ENCODE results near the gene SLC25A41. TPM values are rescaled to one million over a fixed set of nuclear protein-coding genes. Genes with fewer than 3 reads are reported as not detected.

The SLC25A41 gene
- total and polyA plus RNA-seq, 2 of the 8 experiments (the other 6 are each of a cell fraction or from before 2014, with no cell fraction given): 0.50 TPM; not detected in 1

GRCh38 chr19:6418562-6418932, 15.0 kb downstream of the SLC25A41 start:
- Histone ChIP-seq H4K20me1 (replicated peaks in 1 of 2; ENCODE audit: control insufficient read depth in 1 of 2, insufficient read depth in 2 of 2, low read length in 2 of 2) (peaks cover 50 to 73% of the 10 kb centered on the region in 2 experiments), H3K27me3 (replicated peaks in 1 of 4; ENCODE audit: control insufficient read depth in 3 of 4, extremely low read depth in 1 of 4, insufficient read depth in 3 of 4, low read length in 3 of 4) (no peaks in the 10 kb centered on the region), H2BK15ac (ENCODE audit: low read length) (no peak overlapping the region), H3K14ac (ENCODE audit: insufficient read length) (no peak overlapping the region), H3K9me3 (ENCODE audit: insufficient read depth in 2 of 2, low read depth in 1 of 2, low read length in 1 of 2) (no peaks in the 10 kb centered on the region), H4K91ac (replicated peaks; ENCODE audit: insufficient read length, low read length) (no peak overlapping the region), H2BK120ac (replicated peaks; ENCODE audit: low read depth, low read length) (no peak overlapping the region), H2BK20ac (ENCODE audit: low read length) (no peak overlapping the region), H3K27ac (ENCODE audit: low read depth, low read length) (no peak overlapping the region), H3K9ac (replicated peaks in 1 of 4; ENCODE audit: extremely low read depth in 1 of 4, low read depth in 3 of 4, low read length in 3 of 4) (no peak overlapping the region), H4K8ac (ENCODE audit: extremely low read depth, insufficient read depth, low read length) (no peak overlapping the region), H2BK12ac (ENCODE audit: low read depth, low read length) (no peak overlapping the region), H3K4me1 (replicated peaks in 1 of 4; ENCODE audit: control insufficient read depth in 3 of 4, insufficient read depth in 4 of 4, low read length in 3 of 4) (peaks cover 0 to 4% (median 2%) of the 10 kb centered on the region in 4 experiments; a peak in 3 of 7 replicates), H2AFZ (ENCODE audit: low read length) (no peak overlapping the region), H3K79me1 (ENCODE audit: low read depth, low read length) (peaks cover 20% of the 10 kb centered on the region), H2AK5ac (ENCODE audit: low read depth, low read length) (no peak overlapping the region), H3K18ac (ENCODE audit: extremely low read depth, low read length) (no peak overlapping the region), H3K4me2 (ENCODE audit: insufficient read depth in 1 of 2, low read depth in 2 of 2, low read length in 2 of 2) (no peak overlapping the region), H3K4ac (replicated peaks; ENCODE audit: insufficient read length, low read depth, low read length) (no peak overlapping the region), H2BK5ac (ENCODE audit: low read depth, low read length) (no peak overlapping the region; the same call in 1 of the 2 replicates), H3K79me2 (ENCODE audit: control insufficient read depth in 1 of 2, insufficient read depth in 2 of 2, low read length in 2 of 2) (peaks cover 28 to 62% of the 10 kb centered on the region in 2 experiments), H3K56ac (replicated peaks; ENCODE audit: insufficient read length, low read depth, low read length) (no peak overlapping the region), H3K36me3 (ENCODE audit: control insufficient read depth in 2 of 4, insufficient read depth in 4 of 4, low read length in 3 of 4) (peaks cover 51 to 85% (median 78%) of the 10 kb centered on the region in 4 experiments), H3K23me2 (ENCODE audit: low read depth, low read length) (peaks cover 4% of the 10 kb centered on the region; the same call in 1 of the 2 replicates), H4K5ac (ENCODE audit: insufficient read length, low read depth, low read length) (no peak overlapping the region), H3K23ac (ENCODE audit: insufficient read length) (no peak overlapping the region), H3K4me3 (ENCODE audit: extremely low read depth in 1 of 4, insufficient read depth in 2 of 4, low read depth in 3 of 4, low read length in 4 of 4) (no peak overlapping the region)
- CTCF ChIA-PET (ENCODE audit: partially characterized antibody): interaction anchor here (0.6 to 0.8 kb wide), 2 partner anchors 196 to 229 kb away, joined by 3 read pairs; no protein-coding TSS in a partner anchor
- FAIRE-seq (no peak), DNase-seq (ENCODE audit: low read depth in 1 of 2, low spot score in 2 of 2) (no peak)
- TF ChIP-seq RBBP5 (IDR thresholded peaks at IDR 0.05; ENCODE audit: borderline replicate concordance, low read depth, low read length): no peak
- TF ChIP-seq HDAC6 (IDR thresholded peaks at IDR 0.05; ENCODE audit: low read depth, low read length): no peak
- no peak for TF ChIP-seq NRF1 (IDR thresholded peaks at IDR 0.05; ENCODE audit: low read depth, low read length)
- no peak for TF ChIP-seq TBP (IDR thresholded peaks at IDR 0.05; ENCODE audit: low read depth, low read length)
- no peak for TF ChIP-seq NANOG (IDR thresholded peaks at IDR 0.05; ENCODE audit: insufficient read depth, low read depth, low read length, poor library complexity, severe bottlenecking)
- no peak for TF ChIP-seq JUND (IDR thresholded peaks at IDR 0.05; ENCODE audit: low read length)
- TF ChIP-seq KDM5A (IDR thresholded peaks at IDR 0.05; ENCODE audit: low read length): no peak
- POLR2A ChIA-PET (ENCODE audit: partially characterized antibody): interaction anchor here (0.8 to 1.5 kb wide), 4 partner anchors 15 to 55 kb away, joined by 3 to 6 read pairs (median 4); partner anchors contain the start of gene ALKBH7
- 97% methylated on average over 19 of the region's 19 CpGs; no CpG with 5 or more reads in 1 of the 2 experiments for WGBS, 2 experiments (ENCODE audit: extremely low coverage in 1 of 2, insufficient coverage in 1 of 2, insufficient read length in 1 of 2, insufficient replicate concordance in 2 of 2, low coverage in 1 of 2, low lambda C conversion rate in 2 of 2, missing lambda C conversion rate in 1 of 2)

Measured in H1 (cell line).